Adipocyte (in vitro differentiated cells): Measurements from ENCODE around the gene HOXA9.

Experiments used
- DNase-seq: peaks from one replicate; pipeline ENCODE4 v3.0.0-alpha.2; 2015; ENCODE audit warnings: low read depth
- H3K27me3 ChIP-seq: replicated peaks from 2 replicates; pipeline ENCODE4 v1.7.0; 2013; ENCODE audit warnings: mild to moderate bottlenecking, low read length, moderate library complexity; ENCODE audit not compliant: control insufficient read depth, insufficient read depth
- H3K36me3 ChIP-seq: 2 replicates; pipeline ENCODE4 v1.7.0; 2013; ENCODE audit warnings: low read length, mild to moderate bottlenecking, moderate library complexity; ENCODE audit not compliant: control insufficient read depth, insufficient read depth, severe bottlenecking
- H3K4me1 ChIP-seq: 2 replicates; pipeline ENCODE4 v1.7.0; 2013; ENCODE audit warnings: mild to moderate bottlenecking, low read length, moderate library complexity; ENCODE audit not compliant: control insufficient read depth, insufficient read depth
- H3K4me3 ChIP-seq: 2 replicates; pipeline ENCODE4 v1.7.0; 2013; ENCODE audit warnings: mild to moderate bottlenecking, low read length, moderate library complexity
- H3K9ac ChIP-seq: 2 replicates; pipeline ENCODE4 v1.7.0; 2013; ENCODE audit warnings: mild to moderate bottlenecking, low read length, moderate library complexity
- H3K9me3 ChIP-seq: 2 replicates; pipeline ENCODE4 v1.7.0; 2013; ENCODE audit warnings: mild to moderate bottlenecking, low read length, moderate library complexity; ENCODE audit not compliant: control insufficient read depth

Gene HOXA9

GRCh38 chr7:27185013-27185853 is 19.9 kb upstream of the HOXA9 start, which contains the start of gene HOXA11:
Gene HOXA11, minus strand, starts transcription at chr7:27185232. Its CDS starts 88 bp downstream, at chr7:27185144.
- Histone ChIP-seq H3K27me3 (no peaks in the 10 kb centered on the region), H3K9me3 (no peaks in the 10 kb centered on the region), H3K36me3 (no peaks in the 10 kb centered on the region), H3K4me1 (peaks cover 35% of the 10 kb centered on the region), H3K9ac (peak within 1 kb of the TSS; percentile 93), H3K4me3 (peak within 1 kb of the TSS; percentile 89)
- no peak for DNase-seq

GRCh38 chr7:27184337-27185012 is 19.1 kb upstream of the HOXA9 start:
- H3K4me3 ChIP-seq = peak overlapping the region; percentile 89
- peaks cover 37% of the 10 kb centered on the region for H3K4me1 ChIP-seq
- H3K9ac ChIP-seq = peak overlapping the region; percentile 93
- H3K27me3 ChIP-seq = no peaks in the 10 kb centered on the region
- peak; percentile 47 for DNase-seq
- no peaks in the 10 kb centered on the region for H3K36me3 ChIP-seq
- no peaks in the 10 kb centered on the region for H3K9me3 ChIP-seq

DNA sequence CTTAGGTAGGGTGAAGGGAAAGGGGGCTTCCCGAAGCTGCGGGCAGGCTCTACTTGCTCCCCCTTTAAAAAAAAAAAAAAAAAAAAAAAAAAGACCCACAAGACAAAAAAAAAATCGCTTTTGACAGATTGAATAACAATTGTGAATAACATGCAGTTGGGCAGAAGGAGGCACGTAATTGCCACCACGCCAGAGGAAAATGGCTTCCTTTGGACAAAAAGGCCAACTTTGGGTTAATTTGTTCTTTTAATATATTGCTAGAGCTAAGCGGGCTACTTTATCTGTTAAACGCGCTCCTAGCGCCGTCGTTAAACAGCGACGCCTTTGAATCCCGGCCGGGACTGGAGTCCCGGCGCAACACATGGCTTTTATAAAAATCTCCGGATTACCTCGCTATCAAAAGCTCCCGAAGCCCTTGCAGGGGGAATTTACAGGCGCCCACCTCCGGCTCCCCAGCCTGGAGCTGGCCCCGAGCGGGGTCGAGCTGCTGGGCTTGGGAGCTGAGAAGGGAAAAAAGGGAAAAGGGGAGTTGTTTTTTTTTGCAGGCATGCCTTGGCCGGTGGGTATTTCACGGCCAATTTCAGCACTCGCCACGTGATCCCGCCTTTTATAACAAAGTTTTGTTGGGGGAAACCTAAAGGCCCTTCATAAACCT is 18.5 kb upstream of the HOXA9 start:
- Histone ChIP-seq H3K4me3 (peak overlapping the region; percentile 89), H3K27me3 (no peaks in the 10 kb centered on the region)
- no peak for DNase-seq

GRCh38 chr7:27182861-27183681 is 17.7 kb upstream of the HOXA9 start:
- Histone ChIP-seq H3K9me3 (no peaks in the 10 kb centered on the region), H3K9ac (peak overlapping the region; percentile 93), H3K36me3 (no peaks in the 10 kb centered on the region), H3K27me3 (no peaks in the 10 kb centered on the region), H3K4me3 (peak overlapping the region; percentile 89), H3K4me1 (peaks cover 47% of the 10 kb centered on the region)
- no peak for DNase-seq

More for the DNA sequence above, 18.5 kb upstream of the HOXA9 start:
- no peaks in the 10 kb centered on the region for H3K36me3 ChIP-seq
- H3K4me1 ChIP-seq = peaks cover 42% of the 10 kb centered on the region
- H3K9me3 ChIP-seq = no peaks in the 10 kb centered on the region
- peak overlapping the region; percentile 93 for H3K9ac ChIP-seq

DNA sequence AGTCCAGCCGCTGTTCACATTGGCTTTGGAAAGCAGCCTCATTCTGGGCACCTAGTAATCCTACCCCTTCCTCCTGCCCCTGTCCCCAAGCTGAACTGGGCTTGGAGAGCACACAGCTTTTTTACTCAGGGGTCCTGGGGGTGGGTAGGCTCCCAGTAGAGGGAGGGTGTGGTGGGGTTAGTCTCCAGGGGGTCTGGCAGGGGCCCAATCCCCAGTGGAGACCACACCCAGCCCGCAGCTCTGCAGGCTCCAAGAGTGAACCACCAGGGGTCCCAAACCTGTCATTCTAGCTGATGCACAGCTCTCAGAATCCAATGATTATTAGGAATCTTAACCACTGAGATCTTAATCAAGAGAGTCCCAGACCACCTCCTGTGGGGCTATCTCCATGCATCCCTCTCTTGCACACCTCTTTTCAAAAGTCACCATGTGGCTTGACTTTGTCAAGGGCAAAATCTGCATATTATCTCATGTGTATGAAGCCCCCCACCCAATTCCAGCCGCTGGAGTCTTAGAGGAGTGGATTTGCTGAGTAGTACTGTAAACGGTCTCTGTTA is 17.0 kb upstream of the HOXA9 start:
- DNase-seq = no peak
- no peaks in the 10 kb centered on the region for H3K27me3 ChIP-seq
- peak overlapping the region; percentile 93 for H3K9ac ChIP-seq
- H3K4me1 ChIP-seq = peaks cover 54% of the 10 kb centered on the region
- no peaks in the 10 kb centered on the region for H3K36me3 ChIP-seq
- no peaks in the 10 kb centered on the region for H3K9me3 ChIP-seq
- peak overlapping the region; percentile 89 for H3K4me3 ChIP-seq

DNA sequence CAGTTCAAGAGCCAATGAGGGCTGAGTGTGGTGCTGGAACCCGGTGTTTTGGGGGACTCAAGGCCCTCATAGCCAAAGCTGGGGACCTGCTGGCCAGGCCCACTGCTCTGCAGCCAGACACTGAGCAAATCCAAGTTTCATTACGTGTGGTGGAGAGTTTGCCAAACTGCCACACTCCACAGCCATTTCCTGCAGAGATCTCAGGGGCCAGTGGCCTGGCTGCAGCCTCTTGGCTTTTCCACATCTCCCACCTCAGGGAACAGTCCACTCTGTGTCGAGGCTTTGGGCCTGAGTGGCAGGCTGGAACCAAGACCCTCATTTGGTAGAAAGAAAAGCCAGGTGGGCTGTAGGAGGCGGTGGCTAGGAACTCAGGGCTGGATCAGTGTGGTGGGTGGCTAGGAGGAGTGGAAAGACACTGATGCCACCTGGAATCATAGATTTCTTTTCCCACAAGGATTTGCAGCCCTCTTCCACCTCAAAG is 16.5 kb upstream of the HOXA9 start:
- Histone ChIP-seq H3K36me3 (no peaks in the 10 kb centered on the region), H3K9me3 (no peaks in the 10 kb centered on the region), H3K9ac (no peak overlapping the region), H3K4me1 (peaks cover 59% of the 10 kb centered on the region), H3K27me3 (no peaks in the 10 kb centered on the region), H3K4me3 (no peak overlapping the region)
- DNase-seq = no peak

DNA sequence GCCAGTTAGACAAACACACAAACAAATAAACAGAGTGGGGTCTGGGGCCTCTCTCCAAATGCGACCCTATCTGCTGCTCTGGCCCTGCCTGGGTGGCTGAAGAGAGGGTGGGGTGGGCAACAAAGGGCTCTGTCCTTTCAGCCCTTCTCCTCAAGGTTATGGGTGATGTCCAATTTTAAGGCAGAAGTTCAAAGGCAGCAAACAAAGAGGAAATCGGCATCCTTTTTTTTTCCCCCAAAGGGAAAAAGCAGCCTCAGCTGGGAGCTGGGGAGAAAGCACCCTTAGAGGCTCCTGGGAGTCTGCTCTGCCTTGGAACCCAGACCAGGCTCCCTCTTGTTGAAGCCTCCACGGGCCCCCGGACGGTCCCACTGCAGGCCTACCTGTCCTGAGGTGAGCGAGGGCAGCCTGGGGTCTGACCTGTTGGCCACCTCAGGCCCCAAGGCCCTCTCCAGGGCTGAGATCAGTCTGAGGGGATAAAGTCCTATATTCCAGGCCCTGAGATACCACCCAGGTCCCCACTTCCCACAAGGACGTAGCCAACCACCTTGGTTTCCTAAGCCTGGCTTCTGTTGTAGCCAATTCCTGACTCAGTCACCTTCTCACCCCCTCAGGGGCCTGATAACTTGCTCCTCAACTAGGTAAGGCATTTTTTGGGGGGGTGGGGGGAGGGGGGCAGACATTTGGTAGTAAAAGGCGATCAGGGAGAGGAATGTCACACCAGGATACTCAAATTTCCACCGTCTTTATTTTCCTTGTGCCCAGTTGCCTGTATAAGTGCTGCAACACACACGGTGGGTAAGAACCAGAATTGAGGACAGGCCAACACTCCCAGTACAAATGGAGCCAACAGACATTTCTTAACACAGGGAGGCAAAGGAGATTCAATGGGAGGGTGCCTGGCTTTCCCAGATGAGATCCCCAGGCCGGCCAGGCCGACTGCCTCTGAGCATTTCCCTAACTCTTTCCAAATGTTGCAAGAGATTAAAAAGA is 15.4 kb upstream of the HOXA9 start:
- Histone ChIP-seq H3K9me3 (no peaks in the 10 kb centered on the region), H3K27me3 (no peaks in the 10 kb centered on the region), H3K9ac (peak overlapping the region; percentile 93), H3K4me3 (peak overlapping the region; percentile 80), H3K36me3 (no peaks in the 10 kb centered on the region), H3K4me1 (peaks cover 70% of the 10 kb centered on the region)
- no peak for DNase-seq

- no peaks in the 10 kb centered on the region for H3K36me3 ChIP-seq
- peaks cover 75% of the 10 kb centered on the region for H3K4me1 ChIP-seq
- peak; percentile 70 for DNase-seq
- H3K4me3 ChIP-seq = peak overlapping the region; percentile 80
- no peaks in the 10 kb centered on the region for H3K27me3 ChIP-seq
- peak overlapping the region; percentile 93 for H3K9ac ChIP-seq
- no peaks in the 10 kb centered on the region for H3K9me3 ChIP-seq
Measured at GRCh38 chr7:27179503-27180430, 14.4 kb upstream of the HOXA9 start.

DNA sequence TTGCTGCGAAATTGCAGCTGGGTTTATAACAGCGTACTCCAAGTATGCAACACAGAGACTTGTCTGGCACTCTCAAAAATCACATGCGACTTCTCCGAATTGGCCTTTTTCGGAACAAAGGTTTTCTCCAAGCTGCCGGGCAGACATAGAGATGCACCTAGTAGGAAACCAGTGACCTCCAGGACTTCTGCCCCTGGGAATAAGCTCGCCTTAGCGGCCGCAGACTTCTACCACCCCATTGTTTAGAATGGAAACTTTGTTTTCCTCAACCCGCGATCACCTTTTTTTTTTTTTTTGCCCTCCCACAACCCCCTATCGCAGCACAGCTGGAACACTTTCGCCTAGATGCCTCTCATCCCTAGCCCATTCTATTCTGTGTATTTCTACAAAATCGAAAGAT is 13.7 kb upstream of the HOXA9 start:
- Histone ChIP-seq H3K9ac (peak overlapping the region; percentile 93), H3K27me3 (no peaks in the 10 kb centered on the region), H3K4me1 (peaks cover 78% of the 10 kb centered on the region), H3K36me3 (no peaks in the 10 kb centered on the region), H3K4me3 (peak overlapping the region; percentile 80), H3K9me3 (no peaks in the 10 kb centered on the region)
- DNase-seq = no peak
